IMR-90 (cell line): ENCODE results near the gene TPST1. TPM values are rescaled to one million over a fixed set of nuclear protein-coding genes. Genes with fewer than 3 reads are reported as not detected.

Experiments used
- ATAC-seq: fragments of 200-7000 bp; cut with Tn5 transposase; 2 replicates; pipeline ENCODE4 v1.9.1; 2020; ENCODE audit warnings: low read depth, mild to moderate bottlenecking, moderate library complexity
- BruUV-seq: library from RNA; stranded (reverse); fragments of 400-500 nt; replicated peaks from 2 replicates; lab custom pipeline; 2021; lab: Mats Ljungman, UMichigan
- CTCF ChIA-PET: fragments of 300-600 bp; formaldehyde crosslinking; extraction: SDS; loops from one replicate; lab custom pipeline; 2021; ENCODE audit warnings: antibody characterized with exemption; lab: Yijun Ruan, JAX
- POLR2A ChIA-PET: fragments of 300-600 bp; sonication (Branson Sonifier 250); formaldehyde crosslinking; loops from one replicate; lab custom pipeline; 2022; ENCODE audit warnings: antibody characterized with exemption; ENCODE audit not compliant: unreplicated experiment; lab: Charles Lee
- DNase-seq: peaks from one replicate; pipeline ENCODE4 v3.0.0; 2013
- H2AFZ ChIP-seq: replicated peaks from 2 replicates; pipeline ENCODE3; 2013; ENCODE audit warnings: low read length, mild to moderate bottlenecking; ENCODE audit not compliant: poor library complexity
- H2AK5ac ChIP-seq: 2 replicates; pipeline ENCODE4 v1.6.1; 2013; ENCODE audit warnings: low read depth, low read length, inconsistent platforms
- H2AK9ac ChIP-seq: replicated peaks from 2 replicates; pipeline ENCODE3; 2013; ENCODE audit warnings: mild to moderate bottlenecking, low read depth, low read length, moderate library complexity; ENCODE audit not compliant: poor library complexity
- H2BK120ac ChIP-seq: 2 replicates; pipeline ENCODE4 v1.6.1; 2013; ENCODE audit warnings: low read depth, low read length, inconsistent platforms
- H2BK15ac ChIP-seq: 3 replicates; pipeline ENCODE4 v1.6.1; 2013; ENCODE audit warnings: low read depth, low read length, inconsistent platforms
- H2BK20ac ChIP-seq: 2 replicates; pipeline ENCODE4 v1.6.1; 2013; ENCODE audit warnings: low read depth, mild to moderate bottlenecking, inconsistent platforms, low read length, moderate library complexity
- H2BK5ac ChIP-seq: 2 replicates; pipeline ENCODE4 v1.6.1; 2013; ENCODE audit warnings: mild to moderate bottlenecking, low read depth, low read length, inconsistent platforms; ENCODE audit not compliant: poor library complexity, severe bottlenecking
- H3K14ac ChIP-seq: replicated peaks from 2 replicates; pipeline ENCODE4 v1.6.1; 2013; ENCODE audit warnings: low read depth, low read length, inconsistent platforms
- H3K18ac ChIP-seq: 2 replicates; pipeline ENCODE4 v1.6.1; 2013; ENCODE audit warnings: low read depth, low read length, control low read depth
- H3K23ac ChIP-seq: 2 replicates; pipeline ENCODE4 v1.6.1; 2013; ENCODE audit warnings: low read depth, low read length, inconsistent platforms
- H3K27ac ChIP-seq: 2 replicates; pipeline ENCODE4 v1.5.1; 2013; ENCODE audit warnings: mild to moderate bottlenecking, control low read depth, low read length; ENCODE audit not compliant: insufficient read depth
- H3K27me3 ChIP-seq: 2 replicates; pipeline ENCODE4 v1.6.1; 2013; ENCODE audit warnings: low read length; ENCODE audit not compliant: control insufficient read depth, insufficient read depth
- H3K36me3 ChIP-seq: 2 replicates; pipeline ENCODE4 v1.6.1; 2013; ENCODE audit warnings: low read length, mixed read lengths; ENCODE audit not compliant: control insufficient read depth, insufficient read depth
- H3K4ac ChIP-seq: 2 replicates; pipeline ENCODE4 v1.6.1; 2013; ENCODE audit warnings: low read depth, low read length, inconsistent platforms
- H3K4me1 ChIP-seq: 2 replicates; pipeline ENCODE4 v1.6.1; 2013; ENCODE audit warnings: low read length, mixed read lengths; ENCODE audit not compliant: control insufficient read depth, insufficient read depth
- H3K4me2 ChIP-seq: 2 replicates; pipeline ENCODE4 v1.6.1; 2013; ENCODE audit warnings: low read depth, mild to moderate bottlenecking, control low read depth, low read length, moderate library complexity
- H3K4me3 ChIP-seq: 2 replicates; pipeline ENCODE4 v1.5.1; 2013; ENCODE audit warnings: low read depth, mild to moderate bottlenecking, control low read depth, low read length, moderate library complexity; ENCODE audit not compliant: insufficient read depth
- H3K56ac ChIP-seq: 2 replicates; pipeline ENCODE4 v1.6.1; 2013; ENCODE audit warnings: low read length, inconsistent platforms; ENCODE audit not compliant: insufficient read depth; ENCODE audit errors: extremely low read depth
- H3K79me1 ChIP-seq, 2 experiments: 2 replicates each; pipeline ENCODE4 v1.6.1; 2013; ENCODE audit warnings: low read length in 2 of 2, inconsistent platforms in 1 of 2, low read depth in 1 of 2
- H3K9ac ChIP-seq: 2 replicates; pipeline ENCODE4 v1.6.1; 2013; ENCODE audit warnings: low read depth, low read length, control low read depth
- H3K9me1 ChIP-seq: 2 replicates; pipeline ENCODE4 v1.6.1; 2013; ENCODE audit warnings: low read length, inconsistent platforms; ENCODE audit not compliant: insufficient read depth
- H3K9me3 ChIP-seq: 2 replicates; pipeline ENCODE4 v1.6.1; 2013; ENCODE audit warnings: low read length; ENCODE audit not compliant: control insufficient read depth, insufficient read depth
- H4K20me1 ChIP-seq: 2 replicates; pipeline ENCODE4 v1.6.1; 2013; ENCODE audit warnings: low read length, inconsistent platforms; ENCODE audit not compliant: insufficient read depth
- H4K5ac ChIP-seq: 2 replicates; pipeline ENCODE4 v1.6.1; 2013; ENCODE audit warnings: mild to moderate bottlenecking, low read depth, low read length, control low read depth
- H4K8ac ChIP-seq, 2 experiments: 2 replicates each; pipeline ENCODE4 v1.6.1; 2013; ENCODE audit warnings: low read depth in 2 of 2, low read length in 2 of 2, control low read depth in 1 of 2, inconsistent platforms in 1 of 2
- H4K91ac ChIP-seq: 2 replicates; pipeline ENCODE4 v1.6.1; 2013; ENCODE audit warnings: low read depth, low read length, inconsistent platforms; ENCODE audit not compliant: insufficient read depth
- BHLHE40 ChIP-seq: fragments of 150-350 bp; IDR thresholded peaks from 2 replicates; pipeline ENCODE4 v1.6.1; 2016; ENCODE audit warnings: mild to moderate bottlenecking, low read depth, low read length
- CEBPB ChIP-seq: IDR thresholded peaks from 2 replicates; pipeline ENCODE4 v1.6.1; 2012; ENCODE audit warnings: low read depth, low read length, improper control_type of control experiment
- CHD1 ChIP-seq: IDR thresholded peaks from 2 replicates; pipeline ENCODE4 v1.6.1; 2012; ENCODE audit warnings: low read depth, low read length, improper control_type of control experiment
- CTCF ChIP-seq: conservative IDR thresholded peaks from 2 replicates; pipeline ENCODE4 v1.5.1; 2012; ENCODE audit warnings: mild to moderate bottlenecking, low read depth, low read length, improper control_type of control experiment
- ELK1 ChIP-seq: fragments of 150-350 bp; IDR thresholded peaks from 2 replicates; pipeline ENCODE4 v1.6.1; 2016; ENCODE audit warnings: low read depth, mild to moderate bottlenecking, low read length, moderate library complexity, borderline replicate concordance
- FOS ChIP-seq: fragments of 150-350 bp; IDR thresholded peaks from 2 replicates; pipeline ENCODE4 v1.6.1; 2016; ENCODE audit warnings: low read depth, low read length
- MAFK ChIP-seq: IDR thresholded peaks from 2 replicates; pipeline ENCODE4 v1.6.1; 2012; ENCODE audit warnings: low read depth, low read length, improper control_type of control experiment
- RAD21 ChIP-seq: IDR thresholded peaks from 2 replicates; pipeline ENCODE4 v1.6.1; 2012; ENCODE audit warnings: low read length, improper control_type of control experiment
- RFX5 ChIP-seq: IDR thresholded peaks from 2 replicates; pipeline ENCODE4 v1.8.0; 2012; ENCODE audit warnings: low read depth, mild to moderate bottlenecking, low read length, moderate library complexity
- SMC3 ChIP-seq: fragments of 150-350 bp; IDR thresholded peaks from 2 replicates; pipeline ENCODE4 v1.6.1; 2016; ENCODE audit warnings: low read depth, mild to moderate bottlenecking, antibody characterized with exemption, low read length, moderate library complexity
- USF2 ChIP-seq: fragments of 150-350 bp; IDR thresholded peaks from 2 replicates; pipeline ENCODE4 v1.6.1; 2017; ENCODE audit warnings: mild to moderate bottlenecking, antibody characterized with exemption, low read length, low read depth
- WGBS, 2 experiments: methylation state at CpG; one replicate each; pipeline versions ENCODE4 v1.1.5 to v1.1.7; 2013; ENCODE audit warnings: missing lambda C conversion rate in 2 of 2; ENCODE audit not compliant: insufficient read length in 1 of 2; ENCODE audit errors: extremely low coverage in 2 of 2; 5-methylcytosine and 5-hydroxymethylcytosine counted together
- dilution Hi-C: fragments of 300-500 bp; cut with HindIII; formaldehyde crosslinking; loops from one replicate; pipeline ENCODE4 v1.14.3; 2018; ENCODE audit warnings: low sequenced_read_pairs; ENCODE audit not compliant: unreplicated experiment
- in situ Hi-C: fragments of 300-500 bp; cut with MboI; formaldehyde crosslinking; loops from 3 replicates; pipeline ENCODE4 v1.14.3; 2019; ENCODE audit warnings: low sequenced_read_pairs, inconsistent platforms, mixed read lengths
- intact Hi-C: fragments of 100-400 bp; cut with micrococcal nuclease; formaldehyde crosslinking; loops from 2 replicates; pipeline ENCODE4 v1.10.0; 2022
- polyA plus RNA-seq, 3 experiments: library from polyadenylated mRNA; depleted of rRNA; stranded (reverse); fragments of >200 nt; gene quantifications; 2 replicates each; pipeline ENCODE4 v1.2.3, GENCODE V29; 2012; ENCODE audit warnings: low replicate concordance in 1 of 3
- total RNA-seq: library from RNA; depleted of rRNA; stranded (reverse); fragments of >200 nt; gene quantifications from 2 replicates; pipeline ENCODE4 v1.2.3, GENCODE V29; 2012

The TPST1 gene
- total and polyA plus RNA-seq, 2 of the 4 experiments (the other 2 are of a cell fraction) = 37.7 to 58.6 TPM

GRCh38 chr7:66306243-66306642 lies 101.1 kb downstream of the TPST1 start:
- H3K56ac ChIP-seq = no peak overlapping the region
- dilution Hi-C loops = no loop called here
- peaks cover 32% of the 10 kb centered on the region for H4K20me1 ChIP-seq
- H3K36me3 ChIP-seq = peaks cover 1% of the 10 kb centered on the region; the same call in 1 of the 2 replicates
- H3K9ac ChIP-seq = no peak overlapping the region
- H2BK120ac ChIP-seq = no peak overlapping the region
- no peak overlapping the region for H3K27ac ChIP-seq
- no TSS peak for BruUV-seq
- no CpG with 5 or more reads among the region's 2 CpGs for WGBS, 2 experiments
- no peak overlapping the region for H2BK15ac ChIP-seq
- no peak overlapping the region for H2AK9ac ChIP-seq
- H3K14ac ChIP-seq = no peak overlapping the region
- in situ Hi-C loops = no loop called here
- ChIA-PET CTCF (no interaction called here), POLR2A (no interaction called here)
- no peak overlapping the region for H3K18ac ChIP-seq
- peaks cover 35 to 73% of the 10 kb centered on the region in 2 experiments for H3K79me1 ChIP-seq
- H2AFZ ChIP-seq = no peak overlapping the region
- H4K8ac ChIP-seq = no peak overlapping the region
- ATAC-seq = no peak
- no peak overlapping the region for H3K4me2 ChIP-seq
- H3K4ac ChIP-seq = no peak overlapping the region
- no peaks in the 10 kb centered on the region for H3K9me3 ChIP-seq
- no peak overlapping the region for H4K5ac ChIP-seq
- H3K4me1 ChIP-seq = peaks cover 29% of the 10 kb centered on the region
- intact Hi-C loops = no loop called here
- no peak overlapping the region for H2BK20ac ChIP-seq
- no peak overlapping the region for H3K4me3 ChIP-seq
- no peak overlapping the region for H2BK5ac ChIP-seq
- H3K9me1 ChIP-seq = peaks cover 21% of the 10 kb centered on the region
- no peak overlapping the region for H2AK5ac ChIP-seq
- H4K91ac ChIP-seq = no peak overlapping the region
- H3K27me3 ChIP-seq = no peaks in the 10 kb centered on the region
- no peak overlapping the region for H3K23ac ChIP-seq
- no peak for TF ChIP-seq FOS
- no peak for TF ChIP-seq CTCF
- TF ChIP-seq USF2 = no peak
- no peak for TF ChIP-seq MAFK
- TF ChIP-seq BHLHE40 = no peak
- TF ChIP-seq CEBPB = no peak
- TF ChIP-seq RAD21 = no peak
- no peak for TF ChIP-seq CHD1
- no peak for TF ChIP-seq SMC3
- TF ChIP-seq ELK1 = no peak
- no peak for TF ChIP-seq RFX5
- peak; percentile 15 for DNase-seq
